Duodenal mucosa (tissue), 2 donors: ENCODE results near the gene MED22.
"Not testable (repeated sequence)": the region's sequence is repeated elsewhere in the genome, so short reads cannot be mapped to it uniquely, and the experiment has no call there.

ENCODE experiments used
- H3K27ac ChIP-seq: one replicate; pipeline ENCODE4 v1.7.0; 2013; ENCODE audit warnings: low read depth, low read length
- H3K27me3 ChIP-seq, 2 donors: one replicate each; pipeline ENCODE4 v1.7.0; 2013; ENCODE audit warnings: low read length in 2 of 2, control low read depth in 1 of 2; ENCODE audit not compliant: insufficient read depth in 2 of 2, control insufficient read depth in 1 of 2
- H3K36me3 ChIP-seq, 2 donors: one replicate each; pipeline ENCODE4 v1.7.0; 2013; ENCODE audit warnings: low read length in 2 of 2, control low read depth in 1 of 2; ENCODE audit not compliant: insufficient read depth in 2 of 2, control insufficient read depth in 1 of 2
- H3K4me1 ChIP-seq, 2 donors: one replicate each; pipeline ENCODE4 v1.7.0; 2013; ENCODE audit warnings: low read length in 2 of 2, control low read depth in 1 of 2; ENCODE audit not compliant: insufficient read depth in 2 of 2, control insufficient read depth in 1 of 2
- H3K4me3 ChIP-seq, 2 donors: one replicate each; pipeline ENCODE4 v1.7.0; 2013; ENCODE audit warnings: low read length in 2 of 2, low read depth in 1 of 2
- H3K9ac ChIP-seq, 2 donors: one replicate each; pipeline ENCODE4 v1.7.0; 2013; ENCODE audit warnings: low read length in 2 of 2, low read depth in 1 of 2
- H3K9me3 ChIP-seq, 2 donors: one replicate each; pipeline ENCODE4 v1.7.0; 2013; ENCODE audit warnings: low read length in 2 of 2, control low read depth in 1 of 2; ENCODE audit not compliant: control insufficient read depth in 1 of 2

The MED22 gene

GRCh38 chr9:133329306-133330156 lies 18.4 kb downstream of the MED22 start:
- H3K27ac ChIP-seq = not testable (repeated sequence)

GRCh38 chr9:133327834-133328484 lies 20.0 kb downstream of the MED22 start:
- peaks cover under 1 to 2% of the 10 kb centered on the region in 2 donors for H3K4me1 ChIP-seq
- H3K27ac ChIP-seq = no peak overlapping the region
- peaks cover 20 to 28% of the 10 kb centered on the region in 2 donors for H3K36me3 ChIP-seq
- no peaks in the 10 kb centered on the region for H3K9me3 ChIP-seq
- no peak overlapping the region for H3K4me3 ChIP-seq
- H3K9ac ChIP-seq = no peak overlapping the region
- no peaks in the 10 kb centered on the region for H3K27me3 ChIP-seq

More at GRCh38 chr9:133329306-133330156, 18.4 kb downstream of the MED22 start:
- H3K4me3 ChIP-seq, H3K9me3 ChIP-seq, H3K27me3 ChIP-seq, H3K9ac ChIP-seq: not testable (repeated sequence)
- Histone ChIP-seq H3K4me1 (peaks cover 15 to 16% of the 10 kb centered on the region in 2 donors), H3K36me3 (peaks cover 31 to 39% of the 10 kb centered on the region in 2 donors)

GRCh38 chr9:133327021-133327420 lies 20.9 kb downstream of the MED22 start:
- not testable (repeated sequence) for H3K27ac ChIP-seq, H3K9ac ChIP-seq, H3K4me3 ChIP-seq, H3K9me3 ChIP-seq, H3K27me3 ChIP-seq, H3K4me1 ChIP-seq
- H3K36me3 ChIP-seq = peaks cover 12 to 18% of the 10 kb centered on the region in 2 donors

GRCh38 chr9:133323991-133324703 lies 23.8 kb downstream of the MED22 start:
- no peaks in the 10 kb centered on the region for H3K36me3 ChIP-seq
- no peak overlapping the region for H3K4me3 ChIP-seq
- H3K4me1 ChIP-seq = no peaks in the 10 kb centered on the region
- no peaks in the 10 kb centered on the region for H3K9me3 ChIP-seq
- no peaks in the 10 kb centered on the region for H3K27me3 ChIP-seq
- H3K9ac ChIP-seq = no peak overlapping the region
- no peak overlapping the region for H3K27ac ChIP-seq

GRCh38 chr9:133323211-133323610 lies 24.7 kb downstream of the MED22 start:
- Histone ChIP-seq H3K4me1 (no peaks in the 10 kb centered on the region), H3K27ac (no peak overlapping the region), H3K27me3 (no peaks in the 10 kb centered on the region), H3K9me3 (no peaks in the 10 kb centered on the region), H3K36me3 (no peaks in the 10 kb centered on the region), H3K4me3 (no peak overlapping the region), H3K9ac (no peak overlapping the region)

GRCh38 chr9:133322701-133323100 lies 25.2 kb downstream of the MED22 start:
- Histone ChIP-seq H3K9me3 (no peaks in the 10 kb centered on the region), H3K4me3 (no peak overlapping the region), H3K27me3 (no peaks in the 10 kb centered on the region), H3K36me3 (no peaks in the 10 kb centered on the region), H3K4me1 (no peaks in the 10 kb centered on the region), H3K9ac (no peak overlapping the region), H3K27ac (no peak overlapping the region)

GRCh38 chr9:133321411-133321935 lies 26.5 kb downstream of the MED22 start:
- Histone ChIP-seq H3K9me3 (no peaks in the 10 kb centered on the region), H3K36me3 (no peaks in the 10 kb centered on the region), H3K4me1 (no peaks in the 10 kb centered on the region)

GRCh38 chr9:133320421-133320881 lies 27.5 kb downstream of the MED22 start:
- no peaks in the 10 kb centered on the region for H3K27me3 ChIP-seq
- no peaks in the 10 kb centered on the region for H3K4me1 ChIP-seq
- H3K36me3 ChIP-seq = no peaks in the 10 kb centered on the region
- no peak overlapping the region for H3K4me3 ChIP-seq
- no peak overlapping the region for H3K9ac ChIP-seq
- H3K27ac ChIP-seq = no peak overlapping the region
- H3K9me3 ChIP-seq = no peaks in the 10 kb centered on the region

More at GRCh38 chr9:133321411-133321935, 26.5 kb downstream of the MED22 start:
- H3K9ac ChIP-seq = no peak overlapping the region
- H3K27ac ChIP-seq = no peak overlapping the region
- no peak overlapping the region for H3K4me3 ChIP-seq
- H3K27me3 ChIP-seq = no peaks in the 10 kb centered on the region

GRCh38 chr9:133317551-133317950 lies 30.4 kb downstream of the MED22 start:
- H3K27me3 ChIP-seq, H3K9me3 ChIP-seq, H3K4me3 ChIP-seq, H3K36me3 ChIP-seq, H3K9ac ChIP-seq, H3K4me1 ChIP-seq, H3K27ac ChIP-seq: not testable (repeated sequence)

- no peak overlapping the region for H3K4me3 ChIP-seq
- H3K4me1 ChIP-seq = no peaks in the 10 kb centered on the region
- H3K27ac ChIP-seq = no peak overlapping the region
- no peaks in the 10 kb centered on the region for H3K9me3 ChIP-seq
- no peaks in the 10 kb centered on the region for H3K27me3 ChIP-seq
- H3K9ac ChIP-seq = no peak overlapping the region
- no peaks in the 10 kb centered on the region for H3K36me3 ChIP-seq
Measured at GRCh38 chr9:133315997-133316396, 31.9 kb downstream of the MED22 start.
